Measurements from ENCODE around the gene SETDB2.

DNA sequence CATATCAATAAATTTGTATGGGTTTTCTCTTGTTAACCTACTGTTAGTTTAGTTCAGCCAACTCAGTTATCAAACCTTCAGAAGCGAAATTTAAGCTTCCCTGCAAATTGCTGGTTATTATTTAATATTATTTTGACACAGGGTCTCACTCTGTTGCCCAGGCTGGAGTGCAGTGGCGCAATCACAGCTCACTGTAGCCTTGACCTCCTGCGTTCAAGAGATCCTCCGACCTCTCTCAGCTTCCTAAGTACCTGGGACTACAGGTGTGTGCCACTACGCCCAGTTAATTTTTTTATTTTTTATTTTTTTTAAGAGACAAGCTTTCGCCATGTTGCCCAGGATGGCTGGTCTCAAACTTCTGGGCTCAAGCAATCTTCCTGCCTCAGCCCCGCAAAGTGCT, 6.4 kb upstream of the SETDB2 start:
- TF ChIP-seq POLR2AphosphoS5 (IDR thresholded peaks at IDR 0.05; ENCODE audit: borderline replicate concordance, low read depth, low read length), result no peak
- no peak for TF ChIP-seq EZH2 (IDR thresholded peaks at IDR 0.05)
- TF ChIP-seq FOXP2 (optimal IDR thresholded peaks at IDR 0.05; ENCODE audit: control extremely low read depth, extremely low read length, insufficient read depth), result no peak
